ENCODE results near the gene C12orf42. TPM values are rescaled to one million over a fixed set of nuclear protein-coding genes. Genes with fewer than 3 reads are reported as not detected.

Gene C12orf42
- total RNA-seq, 1 experiment from 2014 or later: not detected

GRCh38 chr12:103523771-103524170, 28.0 kb upstream of the C12orf42 start:
- H2AK5ac ChIP-seq (ENCODE audit: insufficient read length, low read length): no peak overlapping the region
- H3K27ac ChIP-seq (ENCODE audit: insufficient read length, low read depth, low read length): no peak overlapping the region
- Mint-ChIP-seq H3K36me3 (ENCODE audit: insufficient read depth in 1 of 3, low read depth in 3 of 3) (no peaks in the 10 kb centered on the region), H3K4me1 (no peaks in the 10 kb centered on the region), H3K27ac (no peak overlapping the region), H3K9me3 (no peaks in the 10 kb centered on the region; a peak in 1 of 5 replicates), H3K4me3 (no peak overlapping the region), H3K27me3 (ENCODE audit: low read depth) (no peaks in the 10 kb centered on the region; the same call in 1 of the 2 replicates)
- no peaks in the 10 kb centered on the region for H3K23me2 ChIP-seq (ENCODE audit: insufficient read length, low read depth, low read length, poor library complexity, severe bottlenecking)
- no peak overlapping the region for H3T11ph ChIP-seq (ENCODE audit: low read length)
- H3K9me3 ChIP-seq (ENCODE audit: control insufficient read depth, low read depth, low read length): no peaks in the 10 kb centered on the region
- no peak overlapping the region for H3K14ac ChIP-seq (ENCODE audit: insufficient read depth, low read length)
- TF ChIP-seq CTCF (conservative IDR thresholded peaks at IDR 0.05): no peak
- no peak overlapping the region for H2BK15ac ChIP-seq (ENCODE audit: low read depth, low read length)
- H3K56ac ChIP-seq (ENCODE audit: insufficient read length, low read depth, low read length): no peak overlapping the region
- no peak overlapping the region for H4K8ac ChIP-seq (replicated peaks; ENCODE audit: insufficient read length, low read depth, low read length)
- H3K79me2 ChIP-seq (ENCODE audit: insufficient read depth, low read length): no peaks in the 10 kb centered on the region
- H3K18ac ChIP-seq (ENCODE audit: insufficient read length, low read depth, low read length): no peak overlapping the region
- H3K27me3 ChIP-seq (ENCODE audit: insufficient read depth, low read length): no peaks in the 10 kb centered on the region
- H2BK120ac ChIP-seq (ENCODE audit: low read depth, low read length, poor library complexity, severe bottlenecking): no peak overlapping the region
- H3K23ac ChIP-seq (ENCODE audit: insufficient read length, low read depth, low read length): no peak overlapping the region
- H2BK5ac ChIP-seq (ENCODE audit: insufficient read length, low read length): no peak overlapping the region
- no peaks in the 10 kb centered on the region for H3K4me1 ChIP-seq (ENCODE audit: insufficient read depth, low read length)
- no peak overlapping the region for H4K91ac ChIP-seq (ENCODE audit: insufficient read length, low read depth, low read length)
- H2BK12ac ChIP-seq (ENCODE audit: insufficient read length, low read depth, low read length): no peak overlapping the region
- H3K9ac ChIP-seq (ENCODE audit: extremely low read depth, insufficient read length, low read length): no peak overlapping the region
- H3K4ac ChIP-seq (ENCODE audit: low read depth, low read length): no peak overlapping the region
- H4K20me1 ChIP-seq (ENCODE audit: control insufficient read depth, insufficient read depth, insufficient read length): no peaks in the 10 kb centered on the region
- no peak overlapping the region for H3K4me2 ChIP-seq (ENCODE audit: insufficient read depth, insufficient read length, low read length)
- no peak overlapping the region for H2AFZ ChIP-seq (ENCODE audit: low read length)
- no peaks in the 10 kb centered on the region for H3K79me1 ChIP-seq (ENCODE audit: insufficient read depth, low read depth, low read length, poor library complexity, severe bottlenecking)
- DNase-seq: no peak
- WGBS (ENCODE audit: extremely low coverage, insufficient read length, low lambda C conversion rate): no CpG with 5 or more reads among the region's 1 CpG
- H4K5ac ChIP-seq (ENCODE audit: insufficient read length, low read depth, low read length): no peak overlapping the region
- H2BK20ac ChIP-seq (ENCODE audit: low read depth, low read length, poor library complexity, severe bottlenecking): no peak overlapping the region
